Activated CD4-positive, alpha-beta T cell treated with anti-CD3 and anti-CD28 coated beads, Interleukin-10, Interleukin-2, amounts not matched to agents 100 ng/mL and 50 ng/mL, durations not matched to agents 16 hours and 8 hours (primary cell): ENCODE measurements around the gene ZFYVE16.
A peak's percentile ranks its signal among the peaks of the same experiment; 100 is the strongest.
"Not testable (repeated sequence)": the region's sequence is repeated elsewhere in the genome, so short reads cannot be mapped to it uniquely, and the experiment has no call there.

ENCODE experiments used
- DNase-seq: peaks from one replicate; pipeline ENCODE4 v3.0.0-alpha.2; 2020

Gene ZFYVE16

DNA sequence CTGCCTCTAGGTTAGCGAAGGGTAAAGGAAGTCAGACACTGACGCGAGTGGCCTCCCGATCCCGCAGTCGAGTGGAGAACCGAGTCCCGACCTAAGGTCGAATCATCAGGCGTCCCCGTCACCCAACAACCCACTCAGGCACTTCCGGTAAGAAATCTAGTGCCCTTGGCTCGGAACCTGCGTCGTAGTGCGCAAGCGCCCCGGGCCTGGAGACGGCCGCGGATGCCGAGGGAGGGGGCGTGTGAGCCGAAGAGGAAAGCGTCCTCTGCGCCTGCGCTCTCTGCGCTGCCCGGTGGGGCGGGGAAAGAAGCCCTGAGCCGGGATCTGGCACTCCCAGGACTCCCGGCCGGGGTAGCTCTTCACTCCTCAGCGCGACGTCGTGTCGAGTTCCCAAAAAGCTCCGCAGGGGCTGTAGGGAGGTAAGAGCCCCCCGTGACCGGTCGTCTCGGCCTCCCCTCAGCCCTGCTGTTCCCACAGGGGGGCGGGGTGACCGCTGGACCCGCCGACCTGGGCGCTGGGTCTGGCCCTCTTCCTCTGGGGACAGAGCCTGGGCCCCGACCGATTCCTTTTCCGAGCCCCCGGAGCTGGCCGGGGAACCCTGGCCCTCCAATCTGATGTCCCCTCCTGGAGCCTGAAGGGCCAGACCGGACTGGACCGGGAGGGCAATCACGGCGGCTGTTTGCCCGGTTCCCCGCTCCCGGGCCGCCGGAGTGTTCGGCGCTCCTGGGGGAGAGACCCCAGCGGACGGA lies at the start of gene ZFYVE16:
Gene ZFYVE16, plus strand, starts transcription at position 330 of the 749 bp plus-strand sequence. CDS start 26,084 bp downstream, outside the sequence.
- DNase-seq: peak; percentile 98

DNA sequence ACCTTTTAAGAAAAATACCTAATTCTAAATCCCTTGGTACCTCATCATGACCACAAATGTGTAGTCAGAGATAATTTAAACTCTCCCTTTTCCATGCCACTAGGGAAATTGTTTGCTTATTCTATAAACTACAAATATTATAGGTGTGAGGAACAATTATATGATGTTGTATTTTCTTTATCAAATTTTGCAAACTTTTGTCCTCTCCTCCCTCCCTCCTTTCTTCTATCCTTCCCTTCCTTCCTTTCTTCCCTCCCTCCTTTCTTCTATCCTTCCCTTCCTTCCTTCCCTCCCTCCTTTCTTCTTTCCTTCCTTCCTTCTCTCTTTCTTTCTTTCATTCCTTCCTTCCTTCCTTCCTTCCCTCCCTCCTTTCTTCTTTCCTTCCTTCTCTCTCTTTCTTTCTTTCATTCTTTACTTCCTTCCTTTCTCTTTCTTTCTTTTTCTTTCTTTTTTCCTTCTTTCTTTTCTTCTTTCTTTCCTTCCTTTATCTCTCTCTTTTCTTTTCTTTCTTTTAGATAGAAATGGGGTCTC lies 46.9 kb upstream of the ZFYVE16 start:
- DNase-seq: no peak

DNA sequence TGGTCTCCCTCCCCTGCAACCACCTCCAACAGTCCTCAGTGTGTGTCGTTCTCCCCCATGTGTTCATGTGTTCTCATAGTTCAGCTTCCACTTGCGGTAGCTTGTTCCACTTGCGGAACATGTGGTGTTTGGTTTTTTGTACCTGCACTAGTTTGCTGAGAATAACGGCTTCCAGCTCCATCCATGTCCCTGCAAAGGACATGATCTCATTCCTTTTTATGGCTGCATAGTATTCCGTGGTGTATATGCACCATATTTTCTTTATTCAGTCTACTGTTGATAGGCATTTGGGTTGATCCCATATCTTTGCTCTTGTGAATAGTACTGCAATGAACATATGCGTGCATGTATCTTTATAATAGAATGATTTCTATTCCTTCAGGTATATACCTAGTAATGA lies 43.0 kb upstream of the ZFYVE16 start:
- no peak for DNase-seq

DNA sequence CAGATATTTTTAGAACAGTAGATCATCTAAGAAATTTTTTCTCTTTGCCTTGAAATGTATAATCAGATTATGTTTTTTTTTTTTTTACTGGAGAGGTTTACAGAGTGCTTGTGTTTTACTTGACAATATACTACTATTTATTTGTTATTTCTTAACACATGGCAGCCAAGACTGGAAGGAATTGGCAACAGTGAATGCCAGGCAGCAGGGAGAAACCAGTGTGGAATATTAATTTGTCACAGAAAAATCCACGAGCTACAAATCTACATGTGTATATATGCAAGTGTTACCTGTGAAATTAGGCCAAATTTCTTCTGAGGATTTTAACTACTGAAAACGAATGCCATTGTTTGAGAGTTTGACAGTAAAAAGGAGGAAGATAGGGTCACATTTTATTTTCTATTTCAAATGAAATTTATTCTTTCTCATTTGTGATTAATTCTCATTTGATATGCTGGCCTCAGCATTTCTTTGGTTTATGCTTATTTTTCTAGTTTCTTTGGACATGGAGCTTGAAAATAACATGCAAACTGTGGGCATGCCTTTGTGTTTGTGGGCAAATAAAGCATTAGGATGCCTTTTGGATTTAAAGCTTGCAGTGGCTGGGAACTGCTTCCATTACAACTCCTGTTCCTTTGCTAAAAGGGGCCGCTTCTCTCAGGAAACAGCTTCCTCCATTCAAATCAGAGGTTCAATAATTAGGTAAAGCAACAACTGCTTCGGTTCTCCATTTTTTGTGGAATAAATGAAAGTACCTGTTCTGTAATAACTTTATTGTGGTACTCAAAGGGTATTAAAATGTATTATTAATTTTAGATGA lies 39.0 kb upstream of the ZFYVE16 start:
- no peak for DNase-seq

DNA sequence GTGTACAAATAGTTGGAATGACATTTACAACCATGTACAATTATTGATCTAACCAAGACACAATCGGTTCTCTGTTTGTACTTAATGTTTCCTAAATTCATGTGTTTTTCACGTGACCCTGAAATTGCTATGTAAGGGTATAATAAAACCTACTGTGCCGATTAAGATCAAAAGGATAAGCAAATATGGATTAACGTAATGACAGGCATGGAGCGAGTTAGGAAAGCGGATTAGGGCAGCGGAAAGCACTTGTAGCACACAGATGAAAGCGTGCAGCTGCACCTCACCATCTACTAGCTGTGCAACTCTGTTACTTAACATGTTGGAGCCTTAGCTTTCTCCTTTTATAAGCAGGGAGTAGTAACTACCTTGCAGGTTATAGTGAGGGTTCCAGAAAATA lies 38.3 kb upstream of the ZFYVE16 start:
- DNase-seq: no peak

DNA sequence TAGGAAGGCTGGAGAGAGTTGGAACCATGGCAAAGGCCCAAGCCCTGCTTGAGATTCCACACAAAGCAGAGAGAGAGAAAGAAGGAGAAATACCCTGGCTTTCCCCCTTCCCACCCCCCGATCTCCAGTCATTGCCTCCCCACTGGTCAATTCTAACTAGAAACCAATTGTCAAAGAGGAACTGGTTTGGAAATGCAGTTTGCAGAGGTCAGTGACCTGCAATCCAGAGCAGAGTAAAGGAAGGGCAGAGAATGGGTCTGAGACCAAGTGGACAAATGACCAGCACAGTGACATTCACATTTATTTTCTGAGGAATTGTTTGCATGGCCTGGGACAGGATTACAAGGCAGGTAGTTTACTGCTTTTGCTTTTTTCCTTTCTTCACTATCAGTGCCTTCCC lies 37.5 kb upstream of the ZFYVE16 start:
- DNase-seq: no peak

DNA sequence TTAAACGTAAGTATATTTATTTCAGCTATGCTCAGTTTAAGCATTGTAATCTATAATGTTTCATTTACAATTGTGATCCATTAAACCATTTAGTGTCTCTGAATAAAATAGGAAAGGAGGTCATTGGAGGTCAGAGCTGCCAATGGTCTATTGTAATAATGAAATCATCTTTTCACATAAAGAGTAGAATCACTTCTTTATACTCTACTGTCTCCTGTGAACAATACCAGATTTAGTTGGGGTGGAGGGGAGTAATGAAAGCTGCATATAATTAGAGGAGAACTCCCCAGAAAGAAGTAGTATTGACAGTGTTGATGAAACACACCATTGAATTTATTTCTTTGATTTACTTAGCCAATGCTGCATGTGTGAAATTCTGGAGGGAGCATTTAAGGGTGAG lies 35.1 kb upstream of the ZFYVE16 start:
- DNase-seq: no peak

DNA sequence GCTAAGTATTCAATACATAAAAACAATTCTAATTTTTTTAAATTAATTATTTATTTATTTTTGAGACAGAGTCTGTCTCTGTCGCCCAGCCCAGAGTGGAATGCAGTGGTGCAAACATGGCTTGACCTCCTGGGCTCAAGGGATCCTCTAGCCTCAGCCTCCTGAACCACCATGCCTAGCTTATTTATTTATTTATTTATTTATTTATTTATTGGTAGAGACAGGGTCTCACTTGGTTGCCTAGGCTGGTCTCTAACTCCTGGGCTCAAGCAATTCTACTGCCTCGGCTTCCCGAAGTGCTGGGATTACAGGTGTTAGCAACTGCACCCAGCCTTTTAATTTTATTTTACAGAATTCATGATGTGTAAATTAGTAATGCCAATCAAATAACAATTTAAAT lies 33.7 kb upstream of the ZFYVE16 start:
- no peak for DNase-seq

DNA sequence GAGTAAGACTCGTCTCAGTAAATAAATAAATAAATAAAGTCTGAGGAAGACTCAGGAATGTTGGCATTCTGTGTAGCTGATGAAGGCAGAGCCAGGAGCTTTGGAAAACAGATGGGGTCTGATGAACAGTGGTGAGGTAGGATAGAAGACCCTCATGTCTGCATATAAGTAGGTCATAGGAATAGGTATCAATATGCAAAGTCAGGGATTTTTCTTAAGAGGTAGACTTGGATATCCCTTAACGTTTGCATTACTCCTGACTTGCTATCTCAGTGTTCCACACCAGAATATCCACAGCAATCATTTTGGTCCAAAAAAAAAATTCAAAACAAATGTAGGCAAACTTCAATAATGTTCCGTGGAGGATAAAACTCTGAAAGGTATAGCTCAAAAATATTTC lies 31.3 kb upstream of the ZFYVE16 start:
- no peak for DNase-seq

DNA sequence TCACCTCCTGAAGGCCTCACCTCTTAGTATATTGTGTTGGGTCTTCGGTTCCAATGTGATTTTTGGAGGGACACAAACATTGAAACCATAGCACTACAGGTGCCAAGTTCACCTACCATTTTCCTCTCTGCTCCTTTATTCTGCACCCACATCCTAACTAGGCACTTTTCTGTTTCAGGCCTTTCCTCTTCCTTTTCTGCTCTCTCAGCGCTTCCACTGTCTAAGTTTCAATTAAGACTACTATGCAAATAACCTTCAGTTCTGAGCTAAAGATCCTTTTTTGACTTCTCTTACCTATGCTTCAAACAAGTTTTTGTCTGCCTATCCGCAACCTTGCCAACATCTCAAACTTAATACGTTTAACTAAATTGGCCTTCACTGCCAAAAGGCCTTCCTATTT lies 25.4 kb upstream of the ZFYVE16 start:
- no peak for DNase-seq

DNA sequence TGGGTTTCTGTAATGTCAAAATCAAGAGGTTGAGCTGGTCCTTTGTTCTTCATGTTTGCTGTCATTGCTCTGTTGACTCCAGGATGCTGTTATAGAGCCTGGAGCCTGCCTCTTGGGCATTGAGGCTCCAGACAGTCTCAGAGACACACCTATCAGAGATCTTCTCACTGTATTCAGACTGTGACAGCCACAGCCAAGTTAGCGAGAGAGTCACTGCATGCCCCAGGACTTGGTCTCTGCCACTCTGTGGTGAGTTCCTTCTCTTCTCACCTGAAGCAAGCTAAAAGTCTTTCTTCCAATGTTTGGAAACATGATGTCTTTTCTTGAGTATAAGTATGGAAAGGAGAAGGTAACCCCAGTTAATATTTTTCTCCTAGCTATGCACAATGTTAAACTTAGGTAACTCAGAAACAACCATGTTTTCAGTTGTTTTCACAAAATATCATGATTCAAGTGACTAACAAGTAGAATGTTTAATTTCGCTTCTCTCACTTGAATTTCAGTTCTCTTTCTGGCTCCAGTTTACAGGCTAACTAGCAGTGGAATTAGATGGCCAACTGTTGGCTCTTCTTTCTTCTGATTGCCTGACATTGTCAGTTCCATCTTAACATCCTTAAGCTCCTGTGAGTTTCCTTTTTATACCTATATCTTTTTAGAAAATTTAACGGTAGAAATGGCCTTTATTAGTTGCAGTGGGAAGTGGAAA lies 20.6 kb upstream of the ZFYVE16 start:
- DNase-seq: no peak

DNA sequence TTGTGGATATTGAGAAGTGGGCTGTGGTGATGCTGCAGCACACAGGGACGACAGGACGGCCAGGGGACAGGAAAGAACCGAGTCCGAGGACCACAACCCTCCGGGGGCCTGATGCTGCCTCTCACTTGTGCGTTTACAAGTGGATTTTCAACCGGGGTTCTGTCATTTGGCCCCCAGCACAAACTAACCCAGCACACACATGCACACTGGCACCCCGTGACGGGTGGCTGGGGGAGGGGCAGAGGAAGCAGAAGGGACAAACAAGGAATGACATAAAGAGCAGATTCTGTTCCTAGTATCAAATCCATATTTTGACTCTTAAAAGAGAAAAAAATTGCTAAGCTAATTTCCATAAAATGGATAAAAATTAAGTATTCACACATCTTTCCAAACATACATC lies 18.3 kb upstream of the ZFYVE16 start:
- no peak for DNase-seq

DNA sequence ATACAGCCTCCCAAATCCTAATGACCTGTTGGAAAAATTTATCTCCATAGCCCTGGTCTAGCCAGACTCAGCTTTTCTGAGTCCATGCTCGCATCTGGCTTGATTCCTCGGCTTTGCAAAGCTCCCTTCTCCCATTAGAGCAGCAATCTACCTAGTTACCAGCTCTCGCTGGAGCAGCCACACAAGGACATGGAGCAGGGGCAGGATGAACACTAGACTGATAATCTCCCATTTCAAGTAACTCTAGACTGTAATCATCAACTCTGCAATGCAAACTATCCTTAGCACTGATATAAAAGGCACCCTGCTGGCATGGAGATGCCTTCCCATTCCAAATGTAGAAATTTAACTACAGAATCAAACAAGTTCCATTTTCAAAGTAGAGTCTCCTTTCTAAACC lies 17.5 kb upstream of the ZFYVE16 start:
- DNase-seq: not testable (repeated sequence)

DNA sequence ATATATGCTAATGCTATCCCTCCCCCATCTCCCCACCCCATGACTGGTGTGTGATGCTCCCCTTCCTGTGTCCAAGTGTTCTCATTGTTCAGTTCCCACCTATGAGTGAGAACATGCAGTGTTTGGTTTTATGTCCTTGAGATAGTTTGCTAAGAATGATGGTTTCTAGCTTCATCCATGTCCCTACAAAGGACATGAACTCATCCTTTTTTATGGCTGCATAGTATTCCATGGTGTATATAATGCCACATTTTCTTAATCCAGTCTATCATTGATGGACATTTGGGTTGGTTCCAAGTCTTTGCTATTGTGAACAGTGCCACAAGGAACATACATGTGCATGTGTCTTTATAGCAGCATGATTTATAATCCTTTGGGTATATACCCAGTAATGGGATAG lies 16.6 kb upstream of the ZFYVE16 start:
- DNase-seq: not testable (repeated sequence)

DNA sequence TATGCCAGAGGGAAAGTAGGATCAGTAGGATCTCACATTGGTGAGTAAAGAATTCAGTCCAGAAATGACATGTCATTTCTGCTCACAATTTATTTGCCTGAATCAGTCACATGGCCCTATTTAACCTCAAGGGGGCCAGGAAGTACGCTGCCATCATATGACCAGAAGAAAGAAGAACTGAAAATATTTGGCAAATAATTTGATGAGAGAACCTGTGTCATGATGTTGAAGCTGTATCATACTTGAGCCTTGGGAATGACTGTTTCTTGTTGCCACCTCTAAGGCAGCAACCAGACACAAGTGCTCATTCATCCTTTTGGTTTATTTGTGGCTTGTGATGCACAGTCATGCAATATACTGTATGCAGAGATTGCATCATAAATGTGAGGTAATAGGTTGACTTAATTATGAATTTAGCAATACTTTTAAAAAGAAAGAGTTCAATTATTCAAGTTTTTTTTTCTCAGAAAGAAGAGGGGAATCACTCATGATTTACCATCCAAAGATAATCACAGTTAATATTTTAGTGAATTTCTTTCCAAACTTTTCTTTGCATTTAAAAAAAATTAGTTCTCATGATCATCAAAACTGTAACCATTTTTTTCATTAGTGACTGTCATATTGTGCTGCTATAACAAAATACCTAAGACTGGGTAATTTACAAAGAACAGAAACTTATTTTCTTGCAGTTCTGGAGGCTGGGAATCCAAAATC lies 8.2 kb upstream of the ZFYVE16 start:
- DNase-seq: peak; percentile 30

DNA sequence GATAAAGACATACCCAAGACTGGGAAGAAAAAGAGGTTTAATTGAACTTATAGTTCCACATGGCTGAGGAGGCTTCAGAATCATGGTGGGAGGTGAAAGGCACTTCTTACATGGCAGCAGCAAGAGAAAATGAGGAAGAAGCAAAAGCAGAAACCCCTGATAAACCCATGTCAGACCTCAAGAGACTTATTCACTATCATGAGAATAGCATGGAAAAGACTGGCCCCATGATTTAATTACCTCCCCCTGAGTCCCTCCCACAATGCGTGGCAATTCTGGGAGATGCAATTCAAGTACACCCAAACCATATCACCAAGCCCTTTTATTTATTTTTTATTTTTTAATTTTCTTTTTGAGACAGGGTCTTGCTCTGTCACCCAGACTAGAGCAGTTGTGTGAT lies 7.5 kb upstream of the ZFYVE16 start:
- DNase-seq: not testable (repeated sequence)

DNA sequence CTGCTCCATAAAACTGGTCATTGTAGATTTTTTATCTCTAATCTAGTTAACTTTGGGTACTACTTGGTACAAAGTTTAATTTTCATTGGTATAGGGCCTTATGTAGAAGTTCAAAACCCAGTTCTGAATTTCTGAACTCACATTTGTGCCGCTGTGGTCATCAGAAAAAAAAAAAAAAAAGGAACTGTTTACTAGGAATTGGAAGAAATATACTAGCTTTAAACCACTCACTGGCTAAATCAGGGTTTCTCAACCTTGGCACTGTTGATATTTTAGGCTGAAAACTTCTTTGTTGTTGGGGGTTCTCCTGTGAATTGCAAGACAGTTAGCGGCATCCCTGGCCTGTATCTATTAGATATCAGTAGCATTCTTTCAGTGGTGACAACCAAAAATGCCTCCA lies 4.1 kb upstream of the ZFYVE16 start:
- no peak for DNase-seq

DNA sequence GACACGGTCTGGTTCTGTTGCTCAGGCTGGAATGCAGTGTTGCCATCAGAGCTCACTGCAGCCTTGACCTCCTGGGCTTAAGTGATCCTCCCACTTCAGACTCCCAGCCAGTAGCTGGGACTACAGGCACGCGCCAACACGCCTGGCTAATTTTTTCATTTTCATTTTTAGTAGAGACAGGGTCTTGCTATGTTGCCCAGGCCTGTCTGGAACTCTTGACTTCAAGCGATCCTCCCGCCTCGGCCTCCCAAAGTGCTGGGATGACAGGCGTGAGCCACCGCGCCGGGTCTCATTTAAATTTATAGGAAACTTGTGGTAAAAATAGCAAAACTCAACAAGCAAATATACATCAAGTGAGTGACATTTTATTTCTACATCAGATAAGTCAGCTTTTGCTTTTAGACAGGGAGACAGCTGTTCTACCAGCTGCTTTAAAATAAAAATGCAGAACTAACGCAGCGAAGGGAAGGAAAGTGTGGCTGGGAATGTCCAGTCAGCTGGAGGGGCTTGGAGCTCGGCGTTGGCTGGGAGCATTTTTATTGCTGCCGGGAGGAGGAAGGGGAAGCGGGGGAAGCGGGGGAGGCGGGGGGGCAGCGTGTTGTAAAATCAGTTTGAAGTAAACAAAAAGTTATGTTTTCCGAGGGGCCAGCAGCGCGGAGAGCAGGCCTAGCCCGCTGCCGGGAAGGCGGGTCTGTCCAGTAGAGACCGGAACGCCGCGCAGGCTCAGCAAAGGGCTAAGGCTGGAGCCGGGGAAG lies 707 bp upstream of the ZFYVE16 start:
- peak; percentile 8 for DNase-seq

DNA sequence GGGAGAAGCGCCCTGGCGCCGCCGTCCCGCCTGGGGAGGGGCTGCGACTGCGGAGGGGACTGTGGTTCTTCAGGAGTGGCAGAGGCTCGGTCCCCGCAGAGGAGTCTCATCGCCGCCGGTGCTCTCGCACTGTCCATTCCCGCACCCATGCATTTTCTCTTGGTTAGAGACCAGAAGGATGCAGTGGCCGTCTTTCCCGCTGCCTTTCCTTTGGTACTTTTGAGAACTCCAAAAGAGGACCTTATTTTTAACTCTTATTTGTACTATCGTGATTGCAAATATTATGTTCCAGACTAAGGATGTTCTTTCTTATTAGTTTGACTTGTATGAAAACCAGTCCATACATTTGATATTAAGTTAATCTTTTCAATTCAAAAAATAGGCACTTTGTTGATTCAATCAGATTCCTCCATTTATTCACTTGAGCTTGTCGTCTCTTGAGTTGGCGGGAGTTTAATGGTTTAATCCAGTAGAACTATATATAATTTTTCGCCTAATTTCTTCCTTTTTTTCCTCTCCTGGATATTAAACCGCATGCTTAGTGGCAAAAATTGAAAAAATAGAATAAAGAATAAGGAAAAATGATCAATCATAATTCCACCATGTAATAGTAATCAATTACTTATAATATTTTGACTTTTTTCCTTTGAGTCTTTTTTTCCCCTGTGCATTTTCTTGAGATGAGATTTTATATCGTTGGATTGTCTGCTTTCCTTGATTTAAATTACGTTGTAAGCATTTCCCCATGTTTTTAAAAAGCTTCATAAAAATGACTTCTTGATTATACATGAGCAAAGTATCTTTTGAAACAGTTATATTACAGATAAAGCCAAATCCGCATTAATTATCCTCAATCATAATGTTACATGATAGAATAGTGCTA lies 861 bp downstream of the ZFYVE16 start:
- peak; percentile 52 for DNase-seq

DNA sequence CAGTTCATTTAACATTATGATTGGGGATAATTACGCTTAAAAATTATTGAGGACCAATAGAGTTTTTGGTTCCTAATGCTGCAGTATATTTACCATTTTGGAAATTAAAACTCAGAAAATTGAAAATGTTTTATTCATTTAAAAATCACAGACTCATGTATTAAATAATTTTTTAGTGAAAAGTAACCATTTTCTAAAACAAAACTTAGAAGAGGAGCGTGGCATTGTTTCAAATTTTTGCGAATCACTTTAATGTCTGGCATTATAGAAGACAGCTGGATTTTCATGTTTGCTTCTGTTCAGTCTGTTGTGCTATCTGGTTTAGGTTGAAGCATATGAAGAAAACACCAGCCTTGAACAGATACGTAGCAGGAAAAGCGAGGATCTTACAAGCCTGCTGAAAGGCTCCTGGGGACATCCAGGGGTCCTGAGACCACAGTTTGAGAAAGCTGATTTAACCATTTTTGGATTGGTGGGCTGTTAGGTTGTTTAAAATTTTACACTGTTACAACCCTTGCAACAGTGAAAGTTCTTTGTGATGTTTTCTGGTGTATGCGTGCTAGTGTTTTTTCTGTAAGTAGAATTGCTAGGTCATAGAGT lies 1.6 kb downstream of the ZFYVE16 start:
- no peak for DNase-seq
